ENCODE data around the gene NGDN.
"Not testable (repeated sequence)": the region's sequence is repeated elsewhere in the genome, so short reads cannot be mapped to it uniquely, and the experiment has no call there.

NGDN gene

DNA sequence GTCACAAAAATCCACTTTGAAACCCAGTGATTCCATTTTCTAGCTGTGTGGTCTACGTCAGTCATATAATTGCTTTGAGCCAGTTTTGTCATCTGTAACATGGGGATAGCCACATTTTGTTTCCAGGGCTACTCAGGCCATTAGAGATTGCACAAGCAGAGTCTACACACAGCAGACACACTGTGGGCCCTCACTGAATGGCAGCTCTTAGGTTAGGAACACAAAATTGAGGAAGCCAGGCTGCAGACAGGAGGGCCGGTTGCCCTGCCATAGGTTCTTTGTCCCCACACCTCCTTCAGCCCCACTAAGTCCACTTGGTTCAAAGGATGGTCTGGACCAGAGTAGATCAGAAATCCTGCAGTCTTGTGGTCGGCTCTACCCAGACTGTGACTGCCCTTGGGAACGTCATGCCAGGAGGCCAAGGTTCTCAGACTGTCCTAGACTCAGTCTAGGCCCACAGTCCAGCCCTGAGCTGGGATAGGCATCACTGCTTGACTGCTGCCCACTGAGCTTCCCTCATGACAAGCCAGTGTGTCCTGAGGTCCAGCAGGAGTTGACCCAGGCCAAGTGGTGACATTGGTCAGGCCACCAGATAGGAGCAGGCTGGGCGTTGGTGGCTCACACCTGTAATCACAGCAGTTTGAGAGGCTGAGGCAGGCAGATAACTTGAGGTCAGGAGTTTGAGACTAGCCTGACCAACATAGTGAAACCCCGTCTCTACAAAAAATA is 30.2 kb upstream of the NGDN start:
- no peak for DNase-seq (ENCODE audit: low read depth in 3 of 3)

DNA sequence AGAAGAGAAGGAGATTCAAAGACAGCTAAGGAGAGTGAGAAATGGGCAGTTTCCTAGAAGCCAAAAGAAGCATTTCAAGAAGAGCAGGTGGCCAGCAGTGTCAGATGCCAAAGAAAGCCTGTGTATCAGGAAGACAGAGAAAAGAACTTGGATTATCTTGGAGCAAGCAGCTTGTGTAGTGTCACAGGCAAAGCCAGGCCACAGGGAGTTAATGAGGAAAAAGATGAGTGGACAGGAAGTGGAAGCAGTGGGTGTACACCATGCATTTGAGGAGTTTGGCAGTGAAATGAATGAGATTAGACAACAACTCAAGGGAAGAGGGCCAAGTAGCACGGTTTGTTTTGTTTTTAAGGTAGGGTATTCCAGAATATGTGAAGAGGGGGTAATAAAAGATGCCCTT is 28.4 kb upstream of the NGDN start:
- no peak for DNase-seq (ENCODE audit: low read depth in 3 of 3)

DNA sequence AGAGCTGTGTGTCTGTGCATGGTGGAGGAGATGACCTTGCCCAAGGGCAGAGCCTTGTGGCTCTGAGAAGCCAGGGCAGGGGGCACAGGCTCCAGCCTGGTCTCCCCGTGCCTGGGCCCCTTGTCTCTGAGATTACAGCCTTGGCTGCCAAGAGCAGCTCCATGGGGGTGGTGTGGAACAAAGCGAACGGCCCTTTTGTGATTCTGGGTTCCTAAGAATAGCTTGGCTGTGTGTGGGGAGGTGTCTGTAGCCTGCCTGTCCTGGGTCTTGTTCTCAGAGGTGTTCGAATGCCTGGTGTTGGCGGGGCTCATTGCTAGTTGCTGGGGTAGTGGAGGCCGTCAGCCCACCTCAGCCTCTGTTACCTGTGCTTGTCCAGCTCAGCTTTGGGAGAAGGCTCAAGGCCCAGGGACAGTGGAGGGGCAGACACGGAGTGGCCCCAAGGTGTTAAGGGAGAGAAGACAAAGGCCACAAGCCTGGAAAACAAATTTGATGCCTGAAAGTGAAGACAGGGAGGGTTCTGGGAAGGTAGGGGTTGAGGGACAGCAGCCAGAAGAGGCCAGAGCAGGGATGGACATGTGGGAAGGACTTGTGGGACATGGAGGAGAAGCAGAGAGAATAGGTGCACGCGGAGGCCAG is 26.7 kb upstream of the NGDN start:
- DNase-seq (ENCODE audit: low read depth in 3 of 3) = no peak

DNA sequence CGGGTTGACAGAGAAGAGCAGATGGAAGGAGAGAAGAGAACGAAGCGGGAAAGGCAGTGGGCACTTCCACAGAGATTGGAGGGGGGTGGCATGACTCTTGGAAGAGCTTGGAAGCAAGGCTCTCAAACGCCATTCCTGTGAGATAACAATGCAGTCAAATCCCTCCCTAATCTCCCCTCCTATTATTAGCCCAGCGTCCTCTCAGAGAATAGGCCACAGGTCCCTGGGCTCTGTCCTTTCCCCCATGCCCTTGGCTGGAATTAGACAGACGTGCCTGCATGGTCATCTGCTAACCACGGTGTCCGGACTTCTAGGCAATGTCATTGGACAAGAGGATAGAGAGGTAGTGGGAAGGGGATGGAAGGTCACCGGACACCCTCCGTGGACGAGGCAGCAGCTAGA is 26.1 kb upstream of the NGDN start:
- no peak for DNase-seq (ENCODE audit: low read depth in 3 of 3)

DNA sequence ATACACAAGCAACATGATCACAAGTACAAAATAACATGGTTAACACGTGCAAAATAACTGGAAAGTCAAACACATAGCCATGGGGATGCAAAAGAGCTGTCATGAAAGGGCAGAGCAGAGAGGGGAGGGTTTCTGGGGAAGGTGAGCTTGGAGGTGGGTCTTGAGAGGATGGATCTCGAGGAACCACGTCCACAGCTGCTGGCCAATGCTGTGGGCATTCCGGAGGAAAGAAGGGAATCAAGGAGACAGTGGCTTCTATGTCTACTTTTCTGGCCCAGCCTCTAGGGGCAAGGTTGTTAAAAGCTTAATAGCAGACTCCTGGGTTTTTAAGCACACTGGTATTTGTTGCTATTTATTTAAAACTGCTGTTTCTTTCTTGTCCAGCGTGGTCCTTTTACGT is 25.6 kb upstream of the NGDN start:
- DNase-seq (ENCODE audit: low read depth in 3 of 3) = no peak

DNA sequence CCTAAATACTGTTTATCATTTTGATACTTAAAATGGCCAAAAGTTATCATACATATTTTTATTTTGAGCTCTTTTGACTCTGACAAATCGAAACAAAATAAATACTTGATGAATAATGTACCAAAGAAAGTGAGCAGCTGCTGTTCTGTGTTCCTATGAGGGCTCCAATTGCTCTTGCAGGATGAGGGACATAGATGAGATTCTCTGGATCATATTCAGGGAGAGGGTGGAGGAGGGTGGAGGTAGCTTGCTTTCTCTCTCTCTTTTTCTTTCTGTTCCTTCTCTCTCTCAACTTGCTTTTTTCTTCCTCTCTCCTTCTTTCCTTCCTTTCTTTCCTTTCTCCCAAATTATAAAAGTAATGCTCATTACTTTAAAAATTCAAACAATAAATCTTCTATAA is 25.2 kb upstream of the NGDN start:
- DNase-seq (ENCODE audit: low read depth in 3 of 3) = no peak

DNA sequence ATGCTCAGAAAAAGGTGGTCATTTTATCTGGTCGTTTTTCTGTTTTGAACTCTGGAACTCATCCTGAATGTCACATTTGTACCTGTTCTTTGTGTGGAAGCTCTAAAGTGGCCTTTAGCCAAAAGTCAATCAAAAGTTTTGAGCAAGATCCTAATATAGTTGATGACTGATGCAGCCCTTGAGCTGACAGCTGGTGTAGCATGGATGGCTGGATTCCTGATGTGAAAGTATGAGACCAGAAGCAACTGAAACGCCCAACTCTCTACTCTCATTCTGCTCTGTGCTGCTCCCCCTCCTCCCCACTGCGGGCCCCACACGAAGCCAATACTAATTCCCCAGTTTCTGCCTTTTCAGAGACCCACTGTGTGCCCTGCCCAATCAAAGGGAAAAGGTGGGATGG is 23.7 kb upstream of the NGDN start:
- no peak for DNase-seq (ENCODE audit: low read depth in 3 of 3)

DNA sequence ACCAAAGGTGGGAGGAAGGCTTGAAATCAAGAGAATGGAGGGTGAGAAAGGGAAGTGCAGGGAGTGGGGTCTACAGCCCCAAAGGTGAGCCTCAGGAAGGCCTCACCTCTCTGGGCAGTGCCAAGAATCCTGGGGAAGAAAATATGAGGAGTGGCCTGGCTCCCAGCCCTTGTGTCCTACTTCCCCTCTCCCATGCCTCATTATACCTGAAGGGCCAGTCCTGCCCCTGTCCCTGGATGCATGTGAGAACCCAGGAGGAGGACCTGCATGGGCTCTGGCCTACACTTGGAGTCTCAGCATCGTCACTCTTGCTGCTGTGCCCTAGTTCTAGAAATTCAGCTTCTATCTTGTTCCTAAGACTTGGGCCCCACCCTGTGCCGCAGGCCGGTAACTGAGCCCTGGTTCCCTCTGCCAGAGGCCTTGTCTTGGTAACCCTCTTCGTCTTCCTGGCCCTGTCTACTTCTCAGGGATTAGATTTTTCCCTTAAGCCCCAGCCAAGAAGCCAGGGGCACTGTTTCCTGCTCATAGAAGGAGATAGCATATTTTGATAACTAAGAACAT is 23.1 kb upstream of the NGDN start:
- DNase-seq (ENCODE audit: low read depth in 3 of 3) = no peak

DNA sequence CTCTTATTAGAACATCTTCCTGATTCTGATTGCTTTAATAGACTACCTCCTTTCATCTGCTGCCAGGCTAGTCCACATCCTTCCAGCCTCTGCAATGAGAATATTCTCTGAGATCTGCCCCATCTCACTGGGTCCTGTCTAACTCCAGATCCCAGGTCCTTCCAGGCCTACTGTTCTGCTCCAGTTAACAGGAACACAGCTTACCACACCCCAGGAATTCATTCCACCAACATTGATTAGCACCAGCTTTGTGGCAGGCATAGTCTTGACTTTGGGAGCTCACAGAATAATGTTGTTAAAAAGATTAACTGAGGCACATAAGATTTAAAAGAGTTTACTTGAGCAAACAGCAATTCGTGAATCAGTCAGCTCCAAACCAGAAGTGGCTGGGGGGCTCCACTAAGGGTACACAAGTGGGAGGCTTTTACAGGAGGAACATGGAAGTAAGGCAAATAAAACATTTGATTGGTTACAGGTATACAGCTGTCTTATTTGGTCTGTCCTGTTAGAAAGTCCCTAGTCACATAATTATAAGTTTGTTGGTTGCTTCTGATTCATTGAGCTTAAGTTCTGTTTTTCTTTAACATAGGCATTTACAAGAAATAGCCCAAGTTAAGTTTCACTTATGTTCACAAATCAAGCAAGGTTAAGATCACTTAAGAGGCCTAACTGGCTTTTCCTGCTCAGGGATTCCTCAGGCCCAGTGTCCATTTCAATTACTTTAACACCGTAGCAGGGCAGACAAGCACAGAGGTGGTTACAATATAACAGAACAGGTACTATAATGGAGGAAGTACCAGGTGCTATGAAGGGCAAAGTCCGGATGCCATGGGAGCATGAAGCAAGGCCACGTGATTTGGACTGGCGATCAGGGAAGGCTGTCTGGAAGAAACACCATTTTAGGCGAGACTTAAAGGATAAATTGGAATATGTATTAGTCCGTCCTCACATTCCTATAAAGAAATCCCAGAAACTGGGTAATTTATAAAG is 21.8 kb upstream of the NGDN start:
- no peak for DNase-seq (ENCODE audit: low read depth in 3 of 3)

DNA sequence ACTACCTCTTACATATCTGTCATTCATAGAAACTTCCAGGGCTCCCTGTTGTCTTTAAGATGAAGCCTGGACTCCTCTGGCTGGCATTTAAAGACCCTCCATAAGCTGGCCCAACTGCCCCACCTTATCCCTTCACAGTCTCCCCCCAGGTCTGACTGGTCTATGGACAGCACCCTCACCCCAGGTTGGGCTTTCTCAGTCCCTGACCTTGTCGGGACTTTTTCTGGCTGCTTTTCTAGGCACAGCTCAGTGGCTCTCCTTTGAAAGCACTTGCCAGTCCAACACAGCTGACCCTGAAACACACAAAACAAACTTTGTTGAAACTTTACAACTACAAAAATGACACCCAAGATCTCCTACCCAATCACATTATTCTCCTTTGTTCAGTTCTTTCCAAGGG is 20.2 kb upstream of the NGDN start:
- no peak for DNase-seq (ENCODE audit: low read depth in 3 of 3)

DNA sequence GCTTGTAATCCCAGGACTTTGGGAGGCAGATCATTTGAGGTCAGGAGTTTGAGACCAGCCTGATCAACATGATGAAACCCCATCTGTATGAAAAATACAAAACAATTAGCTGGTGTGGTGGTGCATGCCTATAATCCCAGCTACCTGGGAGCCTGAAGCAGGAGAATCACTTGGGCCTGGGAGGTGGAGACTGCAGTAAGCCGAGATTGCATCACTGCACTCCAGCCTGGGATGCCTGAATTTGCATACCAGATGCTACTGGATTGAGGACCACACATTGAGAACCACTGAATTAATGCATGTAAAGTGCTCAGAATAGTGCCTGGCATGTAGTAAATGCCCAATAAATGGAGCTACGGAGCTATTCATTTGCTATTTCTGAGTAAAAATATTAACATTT is 19.1 kb upstream of the NGDN start:
- DNase-seq (ENCODE audit: low read depth in 3 of 3) = no peak

DNA sequence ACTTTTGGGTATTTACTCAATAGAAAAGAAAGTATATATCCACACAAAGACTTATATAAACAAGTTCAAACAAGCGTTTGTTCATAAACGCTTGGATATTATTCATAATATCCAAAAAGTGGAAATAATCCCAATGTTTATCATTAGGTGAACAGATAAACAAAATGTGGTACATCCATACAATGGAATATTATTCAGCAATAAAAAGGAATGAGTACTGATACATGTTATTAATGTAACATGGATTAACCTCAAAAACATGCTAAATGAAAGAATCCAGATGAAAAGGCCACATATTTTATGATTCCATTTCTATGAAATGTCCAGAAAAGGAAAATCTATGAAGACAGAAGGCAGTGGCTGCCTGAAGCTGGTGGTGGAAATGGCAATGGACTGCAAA is 17.3 kb upstream of the NGDN start:
- DNase-seq (ENCODE audit: low read depth in 3 of 3) = no peak

DNA sequence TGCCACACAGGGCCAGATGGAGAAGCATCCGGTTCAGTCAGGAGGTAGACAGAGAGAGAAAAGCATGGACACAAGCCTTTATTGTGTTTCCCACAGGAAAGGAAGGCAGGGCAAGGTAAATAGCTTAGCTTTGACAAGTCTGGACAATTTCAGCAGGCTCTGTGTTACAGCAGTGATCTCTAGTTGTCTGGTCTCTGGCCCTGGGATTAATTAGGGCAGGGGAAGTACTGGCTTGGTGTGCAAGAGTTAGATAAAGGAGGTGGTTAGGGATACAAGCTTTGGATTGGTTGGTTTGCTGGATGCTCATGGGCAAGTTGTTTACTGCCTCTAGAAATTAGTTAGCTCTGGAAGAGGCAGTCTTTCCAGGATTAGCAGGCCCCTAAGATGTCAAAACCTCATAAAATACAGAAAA is 15.1 kb upstream of the NGDN start:
- DNase-seq (ENCODE audit: low read depth in 3 of 3) = no peak

DNA sequence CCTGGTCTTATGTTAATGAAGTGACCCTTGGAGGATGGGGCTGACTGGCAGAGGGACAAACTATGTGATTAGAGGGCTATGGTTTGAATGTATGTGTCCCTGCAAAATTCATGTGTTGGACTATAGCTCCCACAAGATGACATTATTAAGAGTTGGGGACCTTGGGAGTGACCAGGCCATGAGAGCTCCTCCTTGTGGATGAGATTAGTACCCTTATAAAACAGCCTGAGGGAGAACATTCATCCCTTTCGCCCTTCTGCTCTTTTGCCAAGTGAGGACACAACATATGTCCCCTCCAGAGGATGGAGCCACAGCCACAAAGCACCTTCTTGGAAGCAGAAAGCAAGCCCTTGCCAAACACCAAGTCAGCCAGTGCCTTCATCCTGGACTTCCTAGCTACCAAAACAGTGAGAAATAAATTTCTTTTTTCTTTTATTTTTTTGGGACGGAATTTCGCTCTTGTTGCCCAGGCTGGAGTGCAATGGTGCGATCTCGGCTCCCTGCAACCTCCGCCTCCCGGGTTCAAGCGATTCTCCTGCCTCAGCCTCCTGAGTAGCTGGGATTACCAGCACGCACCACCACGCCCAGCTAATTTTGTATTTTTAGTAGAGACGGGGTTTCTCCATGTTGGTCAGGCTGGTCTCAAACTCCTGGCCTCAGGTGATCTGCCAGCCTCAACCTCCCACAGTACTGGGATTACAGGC is 12.5 kb upstream of the NGDN start:
- DNase-seq (ENCODE audit: low read depth in 3 of 3) = not testable (repeated sequence)

DNA sequence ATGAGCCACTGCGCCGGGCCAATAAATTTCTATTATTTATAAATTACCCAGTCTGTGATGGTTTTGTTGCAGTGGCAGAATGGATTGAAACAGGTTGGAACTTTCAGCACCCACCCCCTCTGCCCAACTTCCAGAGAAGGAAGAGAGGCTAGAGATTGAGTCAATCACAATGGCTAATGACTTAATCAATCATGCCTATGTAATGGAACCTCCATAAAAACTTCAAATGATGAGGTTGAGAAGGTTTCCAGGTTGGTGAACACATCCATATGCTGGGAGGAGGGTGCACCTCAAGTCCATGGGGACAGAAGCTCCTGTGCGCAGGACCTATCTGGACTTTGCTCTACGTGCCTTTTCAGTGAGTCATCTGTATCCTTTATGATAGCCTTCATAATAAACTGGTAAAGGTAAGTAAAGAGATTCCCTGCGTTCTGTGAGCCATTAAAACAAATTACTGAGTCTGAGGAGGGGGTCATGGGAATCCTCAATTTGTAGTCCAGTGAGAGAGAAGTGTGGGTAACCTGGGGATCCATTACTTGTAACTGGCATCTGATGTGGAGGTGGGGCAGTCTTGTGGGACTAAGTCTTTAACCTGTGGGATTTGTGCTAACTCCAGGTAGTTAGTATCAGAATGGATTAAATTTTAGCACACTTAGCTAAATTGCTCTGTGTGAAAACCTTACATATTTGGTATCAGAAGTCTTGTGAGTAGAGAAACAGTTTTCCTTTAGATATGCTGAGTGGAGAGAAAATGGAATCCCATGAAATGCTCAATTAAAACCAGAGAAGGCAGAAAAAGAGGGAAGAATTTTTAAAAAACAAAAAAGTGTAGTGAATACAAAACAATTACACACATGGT is 11.7 kb upstream of the NGDN start:
- no peak for DNase-seq (ENCODE audit: low read depth in 3 of 3)

DNA sequence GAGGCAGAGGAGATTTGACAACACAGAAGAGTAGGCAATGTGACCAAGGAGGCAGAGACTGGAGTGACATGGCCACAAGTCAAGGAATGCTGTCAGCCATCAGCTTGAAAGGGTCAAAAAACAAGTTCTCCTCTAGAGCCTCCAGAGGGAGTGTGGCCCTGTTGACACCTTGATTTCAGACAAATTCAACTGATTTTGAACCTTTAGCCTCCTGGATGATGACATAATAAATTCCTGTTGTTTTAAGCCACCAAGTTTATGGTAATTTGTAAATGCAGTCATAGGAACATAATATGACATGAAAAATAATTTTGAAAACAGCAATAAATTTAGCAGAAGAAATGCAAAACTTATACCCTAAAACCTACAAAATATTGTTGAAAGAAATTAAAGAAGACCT is 8.5 kb upstream of the NGDN start:
- no peak for DNase-seq (ENCODE audit: low read depth in 3 of 3)

DNA sequence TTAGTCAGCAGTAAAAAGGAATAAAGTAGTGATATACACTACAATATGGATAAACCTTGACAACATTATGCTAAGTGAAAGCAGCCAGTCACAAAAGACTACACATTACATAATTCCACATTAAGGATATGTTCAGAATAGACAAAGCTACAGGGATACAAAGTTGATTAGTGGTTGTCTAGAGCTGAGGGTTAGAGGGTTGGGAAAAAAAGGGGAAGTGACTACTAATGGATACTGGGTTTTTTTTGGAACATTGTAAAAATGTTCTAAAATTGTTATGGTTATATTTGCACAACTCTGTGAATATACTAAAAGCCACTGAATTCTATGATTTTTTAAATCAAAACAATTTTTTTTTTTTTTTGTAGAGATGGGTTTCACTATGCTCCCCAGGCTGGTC is 4.8 kb upstream of the NGDN start:
- DNase-seq (ENCODE audit: low read depth in 3 of 3) = no peak

DNA sequence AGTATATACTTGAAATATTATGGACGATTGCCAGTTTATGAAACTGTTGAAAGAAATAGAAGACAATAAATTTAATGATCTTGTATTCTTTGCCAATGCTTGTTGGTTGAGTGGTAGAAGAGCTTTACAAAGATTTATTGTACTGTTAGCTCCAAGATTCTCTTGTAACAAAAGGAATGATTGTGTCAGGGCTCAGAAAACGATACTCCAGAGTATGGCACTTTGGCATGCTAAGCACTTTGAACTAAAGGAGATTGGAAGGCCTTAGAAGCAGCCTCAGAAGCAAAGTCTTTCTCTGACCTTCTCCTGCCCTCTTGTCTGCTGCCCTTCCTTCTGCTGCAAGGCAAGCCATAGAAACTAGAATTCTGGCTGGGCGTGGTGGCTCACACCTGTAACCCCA is 4.2 kb upstream of the NGDN start:
- no peak for DNase-seq (ENCODE audit: low read depth in 3 of 3)

DNA sequence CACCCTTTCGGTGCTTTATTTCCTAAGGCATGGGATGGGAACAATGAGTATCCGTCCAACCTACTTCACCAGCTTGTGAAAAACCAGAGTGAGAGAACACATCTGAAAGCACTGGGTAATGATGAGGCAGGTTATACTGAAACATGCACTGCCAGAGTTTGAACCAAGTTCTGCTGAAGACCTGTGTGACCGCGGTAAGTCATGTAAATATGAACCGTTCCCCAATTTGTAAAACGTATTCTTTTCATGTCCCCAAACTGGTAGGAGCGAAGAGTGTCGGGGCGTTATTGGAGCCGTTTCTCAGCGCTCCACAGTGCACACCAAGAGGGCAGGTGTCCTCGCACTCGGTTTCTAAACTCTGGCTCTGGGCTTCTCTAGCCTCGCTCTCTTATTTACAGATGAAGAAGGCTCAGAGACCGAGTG is 788 bp upstream of the NGDN start:
- DNase-seq (ENCODE audit: low read depth in 3 of 3) = no peak

DNA sequence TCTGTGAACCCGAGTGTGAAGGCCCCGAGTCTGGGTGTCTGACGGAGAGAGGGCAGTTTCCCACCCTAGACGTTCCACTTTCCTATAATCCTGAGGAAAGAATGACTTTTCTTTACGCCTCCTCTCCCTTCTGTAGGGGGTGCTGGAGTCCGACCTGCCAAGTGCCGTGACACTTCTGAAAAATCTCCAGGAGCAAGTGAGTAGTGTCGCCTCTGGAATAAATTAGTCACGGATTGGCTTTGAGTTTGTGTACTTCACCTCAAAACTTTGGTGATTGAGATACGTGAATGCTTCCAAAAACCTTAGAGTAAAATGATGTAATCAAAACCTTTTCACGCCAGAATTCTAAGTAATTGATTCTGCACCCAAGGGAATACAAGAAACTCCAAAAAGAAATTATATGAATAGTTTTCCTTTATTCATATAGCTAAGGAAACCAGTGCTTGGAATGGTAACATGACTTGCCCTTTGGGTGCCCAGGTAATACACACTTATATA is 452 bp downstream of the NGDN start:
- DNase-seq (ENCODE audit: low read depth in 3 of 3) = peak in 1 of 3 experiments; percentile 23

Data from stimulated activated CD4-positive, alpha-beta T cell treated with anti-CD3 and anti-CD28 coated beads, TNF-alpha, amount 100 ng/mL, for 24 hours (primary cell).